Activated CD4-positive, alpha-beta T cell treated with anti-CD3 and anti-CD28 coated beads, Interleukin-2, amount 50 U/mL, for 48 hours (primary cell): ENCODE results near the gene DLG1.

Experiments used
- DNase-seq, 2 experiments: peaks; one replicate each; pipeline ENCODE4 v3.0.0-alpha.2; 2020

The DLG1 gene

GRCh38 chr3:197165890-197166289 is 132.5 kb downstream of the DLG1 start:
- DNase-seq = no peak

- no peak for DNase-seq
These were observed 143.4 kb downstream of the DLG1 start for GRCh38 chr3:197155046-197155445.

- DNase-seq = no peak
These were observed 146.8 kb downstream of the DLG1 start for GRCh38 chr3:197151580-197151979.

- no peak for DNase-seq
These were observed 148.9 kb downstream of the DLG1 start for GRCh38 chr3:197149528-197149927.

GRCh38 chr3:197144188-197144587 is 154.2 kb downstream of the DLG1 start:
- DNase-seq = no peak

DNA sequence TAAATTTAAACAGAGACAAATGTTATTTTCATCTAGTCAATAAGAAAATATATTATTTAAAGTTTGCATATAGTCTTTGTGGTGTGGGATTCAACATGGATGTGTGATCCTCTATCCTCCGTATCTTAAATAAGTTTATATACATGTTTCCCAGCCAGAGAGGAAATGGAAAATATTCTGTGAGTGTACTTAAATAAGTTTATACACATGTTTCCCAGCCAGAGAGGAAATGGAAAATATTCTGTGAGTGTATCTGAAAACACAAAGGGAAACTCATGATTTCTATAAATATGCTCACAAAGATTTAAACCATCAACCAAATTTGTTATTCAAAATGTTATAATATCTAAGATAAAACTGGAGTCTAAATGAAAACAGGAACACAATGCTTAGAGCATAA is 158.8 kb downstream of the DLG1 start:
- no peak for DNase-seq

GRCh38 chr3:197137751-197138150 is 160.7 kb downstream of the DLG1 start:
- no peak for DNase-seq

DNA sequence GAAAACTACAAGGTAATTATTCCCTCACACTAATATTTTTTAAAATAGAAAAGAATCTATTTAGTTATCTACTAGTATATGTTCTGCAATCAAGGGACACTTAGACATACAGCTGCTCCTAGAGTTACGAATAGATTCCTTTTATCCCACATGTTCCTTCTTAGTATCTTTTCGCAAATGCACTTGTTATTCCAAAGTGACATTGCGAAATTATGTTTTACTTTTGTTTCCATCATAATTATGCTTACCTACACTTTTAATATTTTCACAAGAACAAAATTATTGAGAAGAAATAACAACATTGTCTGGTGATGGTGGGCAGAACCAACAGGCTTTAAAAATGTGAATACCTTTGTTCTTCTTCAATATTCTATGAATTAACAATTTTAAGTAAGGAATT is 161.7 kb downstream of the DLG1 start:
- DNase-seq = no peak

GRCh38 chr3:197135212-197135611 is 163.2 kb downstream of the DLG1 start:
- peak; percentile 1 to 18 for DNase-seq

DNA sequence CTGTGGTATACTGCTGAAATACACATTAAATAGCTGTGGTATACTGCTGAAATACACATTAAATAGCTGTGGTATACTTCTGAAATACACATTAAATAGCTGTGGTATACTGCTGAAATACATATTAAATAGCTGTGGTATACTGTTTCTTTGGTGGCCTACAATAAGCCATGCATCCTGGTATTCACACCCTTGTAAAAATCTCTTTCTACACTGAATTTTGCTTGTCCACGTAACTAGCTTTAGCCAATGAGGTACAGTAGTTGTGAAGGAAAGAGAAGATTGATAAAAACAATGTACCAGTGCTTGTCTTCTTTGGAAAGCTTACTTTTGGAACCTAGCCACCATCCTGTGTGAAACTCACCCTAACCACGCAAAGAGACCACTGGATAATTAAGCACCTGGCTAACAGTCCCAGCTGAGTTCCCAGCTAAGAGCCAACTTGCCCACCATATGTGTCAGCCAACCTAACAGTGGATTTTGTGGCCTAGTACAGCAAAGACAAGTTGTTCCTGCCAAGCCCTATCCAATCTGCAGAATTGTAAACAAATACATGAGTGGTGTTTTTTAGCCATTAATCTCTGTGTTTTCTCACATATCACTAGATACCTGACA is 165.4 kb downstream of the DLG1 start:
- DNase-seq = no peak

DNA sequence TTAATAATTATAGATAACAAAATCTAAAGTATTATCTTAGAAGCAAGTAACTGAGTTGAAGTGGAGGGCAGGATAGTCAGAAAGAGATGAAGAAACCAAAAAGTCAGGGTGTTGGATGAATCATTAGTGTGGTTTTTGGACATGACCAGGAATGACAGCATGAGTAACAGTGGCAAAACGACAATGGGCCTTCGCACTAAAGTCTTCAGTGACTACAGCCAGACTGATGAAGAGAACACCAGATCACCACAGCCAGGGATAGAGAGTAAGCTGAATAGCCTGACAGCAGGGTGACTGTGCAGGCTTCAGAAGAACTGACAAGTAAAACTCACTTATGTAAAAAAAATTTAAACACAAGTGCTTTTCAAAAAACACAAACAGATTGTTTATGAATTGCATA is 172.8 kb downstream of the DLG1 start:
- peak in 1 of 2 experiments; percentile 7 for DNase-seq

GRCh38 chr3:197124713-197125112 is 173.7 kb downstream of the DLG1 start:
- DNase-seq = no peak

GRCh38 chr3:197122394-197122793 is 176.0 kb downstream of the DLG1 start:
- DNase-seq = no peak

DNA sequence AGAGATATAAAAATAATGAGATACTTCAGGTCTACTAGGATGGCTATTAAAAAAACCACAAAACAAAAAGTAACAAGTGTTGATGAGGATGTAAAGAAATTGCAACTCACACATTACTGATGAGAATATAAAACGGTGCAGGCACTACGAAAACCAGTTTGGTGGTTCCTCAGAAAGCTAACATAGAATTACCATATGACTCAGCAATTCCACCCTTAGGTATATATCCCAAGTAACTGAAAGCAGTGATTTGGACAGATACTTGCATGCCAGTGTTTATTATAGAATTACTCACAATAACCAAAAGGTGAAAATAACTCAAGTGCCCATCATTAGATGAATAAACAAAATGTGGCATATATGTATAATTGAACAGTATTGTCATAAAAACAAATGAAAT is 181.3 kb downstream of the DLG1 start:
- DNase-seq = no peak

DNA sequence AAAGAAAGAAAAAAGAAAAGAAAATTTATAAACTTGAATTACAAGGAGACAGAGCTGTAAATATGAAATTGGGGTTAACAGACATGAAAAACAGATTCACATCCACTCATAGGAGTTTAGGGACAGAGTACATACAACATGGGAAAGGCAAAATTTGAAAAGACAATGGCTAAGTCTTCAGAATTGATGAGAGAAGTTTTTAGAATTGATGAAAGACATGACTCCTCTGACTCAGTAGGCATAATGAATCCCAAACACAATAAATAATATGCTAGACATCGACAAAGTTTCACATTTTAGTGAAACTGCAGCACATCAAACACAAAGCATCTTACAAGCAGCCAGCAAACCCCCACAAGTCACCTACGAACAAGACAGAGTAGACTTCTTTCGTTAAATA is 184.4 kb downstream of the DLG1 start:
- no peak for DNase-seq

GRCh38 chr3:197111685-197112084 is 186.7 kb downstream of the DLG1 start:
- DNase-seq = no peak

DNA sequence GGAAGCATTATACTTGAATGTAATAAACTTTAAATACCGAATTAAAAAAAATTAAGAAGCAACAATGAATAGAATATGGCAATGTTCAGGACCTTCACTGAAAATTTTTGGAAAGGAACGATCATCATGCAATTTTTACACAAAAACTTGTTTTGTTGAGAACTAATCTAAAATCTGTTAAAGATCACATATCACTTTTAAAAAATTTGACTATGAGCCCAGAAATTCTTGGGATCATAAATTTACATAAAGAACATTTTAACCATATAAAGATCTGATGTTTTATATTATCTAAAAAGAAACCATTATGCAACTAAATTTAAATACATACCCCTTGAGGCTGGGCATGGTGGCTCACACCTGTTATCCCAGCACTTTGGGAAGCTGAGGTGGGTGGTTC is 192.6 kb downstream of the DLG1 start:
- DNase-seq = no peak

GRCh38 chr3:197104738-197105137 is 193.7 kb downstream of the DLG1 start:
- no peak for DNase-seq

GRCh38 chr3:197103766-197104165 is 194.6 kb downstream of the DLG1 start:
- DNase-seq = no peak

- no peak for DNase-seq
These were observed 204.5 kb downstream of the DLG1 start for GRCh38 chr3:197093871-197094270.

GRCh38 chr3:197088370-197088769 is 210.0 kb downstream of the DLG1 start:
- DNase-seq = no peak

DNA sequence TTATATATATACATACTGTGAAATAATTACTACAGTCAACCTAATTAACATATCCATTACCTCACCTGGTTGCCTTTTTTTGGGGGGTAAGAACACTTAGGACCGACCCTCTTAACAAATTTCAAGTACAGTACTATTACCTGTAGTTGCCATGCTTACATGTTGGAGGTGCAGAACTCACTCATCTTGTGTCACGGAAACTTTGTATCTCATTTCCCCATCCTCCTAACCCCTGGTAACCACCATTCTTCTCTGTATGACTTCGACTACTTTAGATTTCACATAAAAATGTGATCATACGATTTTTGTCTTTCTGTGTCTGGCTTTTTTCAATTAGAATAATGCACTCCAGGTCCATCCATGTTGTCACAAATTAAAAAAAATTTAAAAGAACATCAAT is 213.3 kb downstream of the DLG1 start:
- no peak for DNase-seq

- DNase-seq = peak; percentile 6 to 21
These were observed 214.9 kb downstream of the DLG1 start for GRCh38 chr3:197083486-197083885.

- DNase-seq = no peak
These were observed 215.5 kb downstream of the DLG1 start for GRCh38 chr3:197082871-197083270.

GRCh38 chr3:197080344-197080743 is 218.1 kb downstream of the DLG1 start:
- no peak for DNase-seq

DNA sequence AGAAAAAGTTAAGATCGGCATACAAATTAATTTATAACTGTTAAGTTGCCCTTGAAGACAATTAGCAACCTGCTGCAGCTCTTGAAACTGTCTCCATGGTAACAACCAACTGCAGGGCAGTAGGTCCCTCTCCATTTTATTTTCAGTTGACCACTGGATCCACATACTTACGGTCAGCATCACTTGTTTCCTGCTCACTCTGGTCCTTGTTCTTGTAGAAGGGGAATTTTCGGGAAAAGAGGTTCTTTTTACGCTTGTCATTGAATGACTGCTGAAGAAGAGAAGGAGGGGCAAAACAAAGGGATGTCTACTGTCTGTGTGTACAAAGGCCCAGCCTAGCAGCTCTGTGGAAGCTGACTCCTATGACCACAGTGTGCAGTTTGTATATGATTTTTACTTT is 222.0 kb downstream of the DLG1 start:
- no peak for DNase-seq
